ENCODE data around the gene ZNF280C.

ZNF280C gene

DNA sequence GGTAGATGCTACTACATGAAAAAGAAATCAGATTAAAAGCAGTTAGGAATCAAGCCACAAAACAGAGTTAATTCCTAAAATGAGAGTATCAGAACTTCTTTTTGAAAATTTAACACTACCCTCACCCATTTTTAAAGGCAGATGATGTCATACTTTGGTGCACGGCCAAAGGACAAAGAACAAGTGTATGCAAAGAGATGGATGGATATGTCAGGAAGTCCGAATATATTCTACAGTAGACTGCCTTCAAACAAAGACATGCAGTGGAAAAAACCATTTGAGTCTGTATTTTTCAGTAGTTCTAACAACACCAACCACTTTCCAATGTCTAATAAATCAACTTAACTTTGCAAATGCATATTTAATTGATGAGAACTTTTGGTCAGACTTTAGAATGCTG is 105.3 kb downstream of the ZNF280C start:
- no peak for TF ChIP-seq POLR2A (IDR thresholded peaks at IDR 0.05; ENCODE audit: low read depth, low read length)
- DNase-seq (ENCODE audit: insufficient read length, low spot score) (no peak), FAIRE-seq (no peak)

DNA sequence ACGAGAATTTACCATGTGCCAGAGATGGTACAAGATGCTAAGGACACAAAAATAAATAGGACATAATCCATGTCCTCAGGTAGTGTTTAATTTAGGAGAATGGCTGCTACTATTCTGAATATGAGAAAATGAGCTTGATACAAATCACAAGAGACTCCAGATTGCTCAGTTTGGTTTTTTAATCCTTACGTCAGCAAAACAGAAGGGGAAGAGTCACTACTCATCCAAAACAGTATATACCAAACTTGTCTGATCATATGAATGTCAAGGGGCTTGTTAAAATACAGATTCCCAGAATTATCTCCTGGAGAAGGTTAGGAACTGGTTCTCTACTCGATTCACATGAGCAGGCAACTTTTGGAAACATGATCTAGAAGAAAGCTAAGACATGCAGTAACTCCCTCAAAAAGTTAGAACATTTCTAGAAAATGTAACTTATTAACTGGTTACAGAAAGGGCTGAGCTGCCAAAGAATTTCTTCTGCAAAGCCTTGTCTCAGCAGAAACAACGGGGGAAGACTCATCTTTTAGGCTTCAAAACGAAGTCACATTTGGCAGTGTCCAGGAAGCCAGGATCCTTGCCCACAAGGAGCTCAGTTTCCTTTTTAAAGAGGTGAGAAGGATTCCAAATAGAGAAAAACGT is 106.5 kb downstream of the ZNF280C start:
- DNase-seq (ENCODE audit: insufficient read length, low spot score) (no peak), FAIRE-seq (no peak)
- no peak for TF ChIP-seq POLR2A (IDR thresholded peaks at IDR 0.05; ENCODE audit: low read depth, low read length)

DNA sequence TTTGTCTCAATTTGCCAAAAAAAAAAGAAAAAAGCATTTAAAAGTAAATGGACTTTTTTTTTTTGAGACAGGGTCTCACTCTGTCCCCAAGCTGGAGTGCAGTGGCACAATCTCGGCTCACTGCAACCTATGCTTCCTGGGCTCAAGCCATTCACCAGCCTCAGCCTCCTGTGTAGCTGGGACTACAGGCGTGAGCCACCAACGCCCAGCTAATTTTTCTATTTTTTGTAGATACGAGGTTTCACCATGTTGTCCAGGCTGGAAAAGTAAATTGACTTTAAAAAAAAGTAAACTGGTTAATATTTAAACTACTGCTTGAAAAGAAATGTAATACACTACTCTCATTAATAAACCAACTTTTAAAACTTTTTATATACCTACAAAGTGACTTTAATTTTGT is 108.9 kb downstream of the ZNF280C start:
- no peak for TF ChIP-seq POLR2A (IDR thresholded peaks at IDR 0.05; ENCODE audit: low read depth, low read length)
- DNase-seq (ENCODE audit: insufficient read length, low spot score), result no peak
- no peak for FAIRE-seq

DNA sequence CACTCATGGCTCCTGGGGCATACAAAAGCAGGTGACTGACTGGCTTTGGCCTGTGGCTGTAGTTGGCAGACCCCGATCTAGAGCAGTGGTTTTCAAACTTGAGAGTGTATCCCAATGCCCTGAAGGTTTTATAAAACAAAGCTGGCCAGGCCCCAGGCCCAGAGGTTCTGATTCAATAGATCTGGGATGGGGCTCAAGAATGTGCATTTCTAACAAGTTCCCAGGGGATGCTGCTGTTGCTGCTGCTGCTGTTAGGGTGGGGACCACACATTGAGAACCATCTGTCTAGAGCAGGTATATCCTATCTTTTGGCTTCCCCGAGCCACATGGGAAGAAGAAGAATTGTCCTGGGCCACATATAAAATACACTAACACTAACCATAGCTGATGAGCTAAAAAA is 110.4 kb downstream of the ZNF280C start:
- no peak for TF ChIP-seq POLR2A (IDR thresholded peaks at IDR 0.05; ENCODE audit: low read depth, low read length)
- no peak for DNase-seq (ENCODE audit: insufficient read length, low spot score)
- FAIRE-seq, result no peak

DNA sequence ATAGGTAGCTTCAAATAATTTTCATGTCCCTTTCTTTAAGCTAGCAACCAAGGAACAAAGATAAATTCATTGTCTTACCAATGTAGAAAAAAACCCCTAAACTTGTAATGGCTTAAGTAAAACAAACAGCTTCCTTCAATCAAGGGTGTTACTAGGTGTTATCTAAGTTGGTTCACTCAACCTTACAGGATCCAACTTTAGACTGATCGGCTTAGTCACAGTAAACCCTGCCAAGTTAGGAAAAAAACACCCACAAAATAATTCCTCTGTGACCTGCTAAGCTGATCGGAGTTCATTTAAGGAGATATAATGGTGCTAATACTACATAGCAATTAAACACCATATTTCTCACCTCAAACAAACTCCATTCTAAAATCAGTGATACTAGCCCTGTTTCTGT is 113.1 kb downstream of the ZNF280C start:
- TF ChIP-seq POLR2A (IDR thresholded peaks at IDR 0.05; ENCODE audit: low read depth, low read length), result no peak
- DNase-seq (ENCODE audit: insufficient read length, low spot score) (no peak), FAIRE-seq (no peak)

Measured in H54 (cell line).